GM10847 (cell line): ENCODE results near the gene ARL4C.

Experiments used
- POLR2A ChIP-seq: IDR thresholded peaks from 2 replicates; pipeline ENCODE4 v1.6.1; 2011; ENCODE audit not compliant: insufficient read length; ENCODE audit errors: extremely low read depth

ARL4C gene

DNA sequence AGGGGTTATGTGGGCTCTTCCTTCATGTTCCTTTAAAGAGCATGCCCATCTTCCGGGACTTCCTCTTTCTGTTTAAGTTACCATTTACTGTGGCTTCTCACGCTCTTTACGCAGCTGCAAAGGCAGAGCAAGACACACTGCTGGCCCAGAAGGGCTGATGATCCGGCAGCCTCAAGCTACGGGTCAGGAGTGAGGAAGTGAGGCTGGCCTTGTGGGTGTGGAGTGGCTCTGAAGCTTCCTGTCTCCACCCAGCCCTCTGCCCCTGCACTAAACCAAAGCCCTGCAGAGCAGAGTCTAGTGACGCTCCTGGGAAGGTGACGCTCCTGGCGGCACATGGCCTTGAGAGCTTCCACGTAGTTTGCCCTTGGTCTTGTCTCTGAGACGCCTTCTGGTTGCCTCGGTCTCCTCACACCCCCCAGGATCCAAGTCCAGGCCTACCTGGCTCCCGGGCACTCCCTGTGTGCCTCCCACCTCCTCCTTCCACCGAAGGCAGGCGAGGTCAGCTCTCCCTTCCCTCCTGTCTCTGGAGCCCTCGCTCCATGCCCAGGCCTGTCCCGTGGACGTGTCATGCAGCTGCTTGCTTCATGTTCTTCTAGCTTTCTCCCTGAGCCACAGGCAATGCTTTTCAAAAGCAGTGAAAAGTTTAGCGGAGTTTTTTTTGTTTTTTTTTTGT, 50.3 kb downstream of the ARL4C start:
- TF ChIP-seq POLR2A, result no peak

GRCh38 chr2:234444893-234445292, 52.0 kb downstream of the ARL4C start:
- TF ChIP-seq POLR2A, result no peak

DNA sequence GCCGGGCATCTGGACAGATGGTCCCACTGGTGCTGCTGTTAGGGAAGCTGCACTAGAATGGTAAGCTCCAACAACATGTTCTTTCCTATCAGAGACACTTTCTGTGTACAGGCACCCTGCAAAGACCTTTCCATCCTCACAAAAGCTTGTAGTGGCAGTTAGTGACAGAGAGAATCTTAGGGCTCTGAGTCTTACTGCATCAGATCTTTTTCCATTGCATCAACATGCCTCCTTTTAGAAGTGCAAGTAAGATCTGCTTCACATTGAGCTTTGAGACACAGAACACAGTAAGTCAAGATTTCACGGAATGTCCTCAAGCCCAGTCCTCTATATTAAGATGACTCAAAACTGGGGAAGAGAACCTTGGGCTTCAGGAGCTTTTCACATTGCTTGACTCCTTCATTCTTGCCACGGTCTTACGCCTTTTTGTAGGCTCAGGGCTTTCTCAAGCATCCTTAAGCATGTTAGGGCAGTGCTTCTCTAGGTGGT, 52.6 kb downstream of the ARL4C start:
- no peak for TF ChIP-seq POLR2A
